Upper lobe of right lung (tissue), 1 donor: Measurements from ENCODE around the gene DYRK3. TPM values are rescaled to one million over a fixed set of nuclear protein-coding genes. Genes with fewer than 3 reads are reported as not detected.

Source experiments
- ATAC-seq: fragments of 200-7000 bp; cut with Tn5 transposase; one replicate; pipeline ENCODE4 v1.9.1; 2020; ENCODE audit warnings: mild to moderate bottlenecking, moderate library complexity
- DNase-seq: peaks from one replicate; pipeline ENCODE4 v3.0.0-alpha.2; 2020
- H3K27ac ChIP-seq: fragments of 200-600 bp; one replicate; pipeline ENCODE4 v1.8.0; 2022
- H3K27me3 ChIP-seq: fragments of 200-600 bp; one replicate; pipeline ENCODE4 v1.8.0; 2022; ENCODE audit warnings: mild to moderate bottlenecking
- H3K36me3 ChIP-seq: fragments of 200-600 bp; one replicate; pipeline ENCODE4 v1.8.0; 2022
- H3K4me1 ChIP-seq: fragments of 200-600 bp; one replicate; pipeline ENCODE4 v1.8.0; 2022
- H3K4me3 ChIP-seq: fragments of 200-600 bp; one replicate; pipeline ENCODE4 v1.8.0; 2022; ENCODE audit warnings: mild to moderate bottlenecking
- H3K9me3 ChIP-seq: fragments of 200-600 bp; one replicate; pipeline ENCODE4 v1.8.0; 2022
- CTCF ChIP-seq: fragments of 200-600 bp; IDR thresholded peaks from one replicate; pipeline ENCODE4 v1.8.0; 2022; ENCODE audit warnings: antibody characterized with exemption
- intact Hi-C: fragments of 100-400 bp; cut with DNase I; formaldehyde crosslinking; loops from one replicate; pipeline ENCODE4 v1.11.0; 2022
- total RNA-seq: library from RNA; stranded (reverse); fragmentation: NEBNext Ultra II Directional; extraction: Animal tissue kit (Norgen Biotek cat#: 25700); gene quantifications from one replicate; pipeline ENCODE4 v1.2.1, GENCODE V29; 2021
- donor health status: DM: no; HTN: yes; CAD: no; lungs with severe emphysema.

DYRK3 gene
- total RNA-seq, 1 donor from 2014 or later: 8.1 TPM

GRCh38 chr1:206684478-206685333, 49.4 kb downstream of the DYRK3 start, which contains the start of gene MAPKAPK2:
TSS of gene MAPKAPK2 (plus strand) at chr1:206684905. CDS start at chr1:206685230, 325 bp downstream.
- Histone ChIP-seq H3K36me3 (no peaks in the 10 kb centered on the region), H3K9me3 (no peaks in the 10 kb centered on the region), H3K4me3 (peak within 1 kb of the TSS; percentile 91), H3K4me1 (peaks cover 42% of the 10 kb centered on the region), H3K27ac (peak within 1 kb of the TSS; percentile 90), H3K27me3 (no peaks in the 10 kb centered on the region)
- no peak for TF ChIP-seq CTCF
- DNase-seq (peak; percentile 91), ATAC-seq (peak; percentile 89)
- intact Hi-C loops: no loop called here

- Histone ChIP-seq H3K36me3 (no peaks in the 10 kb centered on the region), H3K9me3 (no peaks in the 10 kb centered on the region), H3K27ac (peak overlapping the region; percentile 90), H3K4me1 (peaks cover 45% of the 10 kb centered on the region), H3K4me3 (peak overlapping the region; percentile 91), H3K27me3 (no peaks in the 10 kb centered on the region)
- ATAC-seq: peak; percentile 55
- intact Hi-C loops: no loop called here
- no peak for TF ChIP-seq CTCF
- peak; percentile 78 for DNase-seq
These were observed 50.0 kb downstream of the DYRK3 start for GRCh38 chr1:206685334-206685768.

GRCh38 chr1:206685769-206686477, 50.6 kb downstream of the DYRK3 start:
- peak; percentile 83 for DNase-seq
- Histone ChIP-seq H3K27me3 (no peaks in the 10 kb centered on the region), H3K4me1 (peaks cover 51% of the 10 kb centered on the region), H3K4me3 (peak overlapping the region; percentile 91), H3K36me3 (no peaks in the 10 kb centered on the region), H3K27ac (peak overlapping the region; percentile 90), H3K9me3 (no peaks in the 10 kb centered on the region)
- TF ChIP-seq CTCF: no peak
- intact Hi-C loops: no loop called here
- peak; percentile 76 for ATAC-seq

- DNase-seq (no peak), ATAC-seq (no peak)
- H3K27me3 ChIP-seq: no peaks in the 10 kb centered on the region
- intact Hi-C loops: no loop called here
- H3K4me1 ChIP-seq: peaks cover 58% of the 10 kb centered on the region
- H3K9me3 ChIP-seq: no peaks in the 10 kb centered on the region
- no peak for TF ChIP-seq CTCF
- peak overlapping the region; percentile 91 for H3K4me3 ChIP-seq
- no peaks in the 10 kb centered on the region for H3K36me3 ChIP-seq
- H3K27ac ChIP-seq: peak overlapping the region; percentile 90
These were observed 51.3 kb downstream of the DYRK3 start for GRCh38 chr1:206686478-206687249.

- DNase-seq (no peak), ATAC-seq (no peak)
- no peaks in the 10 kb centered on the region for H3K27me3 ChIP-seq
- intact Hi-C loops: no loop called here
- H3K36me3 ChIP-seq: no peaks in the 10 kb centered on the region
- H3K9me3 ChIP-seq: no peaks in the 10 kb centered on the region
- H3K4me1 ChIP-seq: peaks cover 65% of the 10 kb centered on the region
- H3K27ac ChIP-seq: peak overlapping the region; percentile 90
- TF ChIP-seq CTCF: no peak
- H3K4me3 ChIP-seq: peak overlapping the region; percentile 91
These were observed 52.0 kb downstream of the DYRK3 start for GRCh38 chr1:206687251-206687914.
